Measurements from ENCODE around the gene ST6GAL2. TPM values are rescaled to one million over a fixed set of nuclear protein-coding genes. Genes with fewer than 3 reads are reported as not detected.

ST6GAL2 gene
- polyA plus RNA-seq, 1 of the 3 experiments (the other 2 are of a cell fraction), result 0.77 TPM

DNA sequence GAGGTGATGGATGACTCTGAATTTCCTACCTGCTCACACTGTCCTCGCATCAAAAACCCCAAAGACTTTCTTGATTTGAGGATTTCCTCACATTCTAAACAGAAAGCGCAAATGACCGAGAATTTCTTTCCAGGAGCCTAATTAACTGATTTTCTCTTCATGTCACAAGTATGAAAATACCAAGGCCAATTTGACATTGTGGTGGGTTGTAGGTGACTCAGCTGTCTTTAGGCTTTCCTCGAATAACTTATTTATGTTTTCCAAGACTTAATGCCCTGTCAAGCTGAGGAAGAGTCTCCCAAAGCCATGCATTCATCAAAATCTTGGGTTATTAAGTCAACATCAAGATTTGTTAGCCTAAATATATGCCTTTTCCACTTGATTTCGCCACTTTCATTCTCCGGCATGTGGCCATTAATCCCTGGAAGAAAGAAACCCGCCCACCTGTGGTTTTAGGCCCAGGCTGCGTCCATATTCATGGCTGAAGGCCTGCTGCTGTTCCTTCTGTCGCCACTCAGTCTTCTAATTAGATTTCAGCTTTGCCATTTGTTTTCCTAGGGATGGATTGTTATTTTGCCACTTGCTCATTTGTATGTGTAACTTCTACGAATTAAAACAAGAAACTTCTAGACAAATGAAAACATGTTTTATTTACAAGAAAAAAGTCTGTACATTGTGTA is 84.9 kb downstream of the ST6GAL2 start:
- Histone ChIP-seq H3K36me3 (replicated peaks in 1 of 2; ENCODE audit: control insufficient read depth in 1 of 2, insufficient read depth in 2 of 2, low read length in 1 of 2) (peaks cover 0 to 3% of the 10 kb centered on the region in 2 experiments), H2AFZ (ENCODE audit: low read depth) (no peak overlapping the region), H3K9ac (no peak overlapping the region), H4K20me1 (ENCODE audit: insufficient read depth) (no peaks in the 10 kb centered on the region), H3K4me3 (ENCODE audit: low read depth in 2 of 2, low read length in 1 of 2) (no peak overlapping the region), H3K27ac (ENCODE audit: low read depth in 2 of 2, low read length in 1 of 2) (no peak overlapping the region), H3K9me3 (no peaks in the 10 kb centered on the region), H3F3A (replicated peaks; ENCODE audit: insufficient read depth) (no peaks in the 10 kb centered on the region), H3K4me1 (ENCODE audit: control insufficient read depth in 1 of 2, insufficient read depth in 2 of 2, low read depth in 1 of 2, low read length in 1 of 2) (peaks cover 0 to 3% of the 10 kb centered on the region in 2 experiments; a peak in 1 of 4 replicates), H3K79me2 (ENCODE audit: insufficient read depth) (no peaks in the 10 kb centered on the region), H3K4me2 (no peak overlapping the region), H3K9me2 (no peaks in the 10 kb centered on the region), H3K27me3 (ENCODE audit: insufficient read depth) (no peaks in the 10 kb centered on the region)
- POLR2A ChIA-PET, result no interaction called here
- 62% methylated on average over 10 of the region's 10 CpGs for WGBS (ENCODE audit: low lambda C conversion rate)
- CTCF ChIA-PET, result interaction anchor here (1.3 kb wide), 1 partner anchor 41 kb away, joined by 3 read pairs; no protein-coding TSS in a partner anchor
- no peak for DNase-seq
- TF ChIP-seq NFIC (IDR thresholded peaks at IDR 0.05; ENCODE audit: borderline replicate concordance), result no peak
- no peak for TF ChIP-seq MEF2A (IDR thresholded peaks at IDR 0.05; ENCODE audit: borderline replicate concordance, low read depth)
- no peak for TF ChIP-seq RAD21 (IDR thresholded peaks at IDR 0.05; ENCODE audit: low read length)
- TF ChIP-seq TCF12 (IDR thresholded peaks at IDR 0.05), result no peak
- TF ChIP-seq, protein P1, sequence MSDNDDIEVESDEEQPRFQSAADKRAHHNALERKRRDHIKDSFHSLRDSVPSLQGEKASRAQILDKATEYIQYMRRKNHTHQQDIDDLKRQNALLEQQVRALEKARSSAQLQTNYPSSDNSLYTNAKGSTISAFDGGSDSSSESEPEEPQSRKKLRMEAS (IDR thresholded peaks at IDR 0.05; ENCODE audit: low read depth), result no peak

DNA sequence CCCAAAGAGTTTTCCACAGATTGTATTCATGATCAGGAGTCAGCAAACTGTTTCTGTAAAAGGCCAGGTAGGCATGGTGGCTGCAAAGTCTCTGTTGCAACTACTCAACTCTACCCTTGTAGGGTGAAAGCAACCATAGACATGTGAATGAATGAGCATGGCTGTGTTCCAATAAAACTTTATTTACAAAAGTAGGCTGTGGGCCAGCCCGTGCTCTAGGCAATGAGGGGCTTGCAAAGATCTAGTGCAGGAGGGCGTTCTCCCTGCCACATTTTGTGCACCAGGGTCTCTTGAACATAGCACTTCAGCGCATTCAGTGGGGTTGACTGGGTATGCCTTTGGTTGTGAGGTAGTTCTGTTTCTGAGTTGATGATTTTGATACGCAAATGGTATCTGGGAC is 85.8 kb downstream of the ST6GAL2 start:
- Histone ChIP-seq H3K27me3 (ENCODE audit: insufficient read depth) (no peaks in the 10 kb centered on the region), H3K9ac (no peak overlapping the region), H2AFZ (ENCODE audit: low read depth) (no peak overlapping the region), H3K9me3 (no peaks in the 10 kb centered on the region), H3K79me2 (ENCODE audit: insufficient read depth) (no peaks in the 10 kb centered on the region), H3F3A (replicated peaks; ENCODE audit: insufficient read depth) (no peaks in the 10 kb centered on the region), H3K4me1 (ENCODE audit: control insufficient read depth in 1 of 2, insufficient read depth in 2 of 2, low read depth in 1 of 2, low read length in 1 of 2) (no peaks in the 10 kb centered on the region), H3K4me2 (no peak overlapping the region), H3K27ac (ENCODE audit: low read depth in 2 of 2, low read length in 1 of 2) (no peak overlapping the region), H3K9me2 (no peaks in the 10 kb centered on the region), H3K4me3 (ENCODE audit: low read depth in 2 of 2, low read length in 1 of 2) (no peak overlapping the region), H4K20me1 (ENCODE audit: insufficient read depth) (no peaks in the 10 kb centered on the region), H3K36me3 (replicated peaks in 1 of 2; ENCODE audit: control insufficient read depth in 1 of 2, insufficient read depth in 2 of 2, low read length in 1 of 2) (peaks cover 0 to 1% of the 10 kb centered on the region in 2 experiments)
- 59% methylated on average over 4 of the region's 4 CpGs for WGBS (ENCODE audit: low lambda C conversion rate)
- ChIA-PET POLR2A (no interaction called here), CTCF (no interaction called here)
- no peak for TF ChIP-seq EZH2phosphoT487 (IDR thresholded peaks at IDR 0.05; ENCODE audit: borderline replicate concordance, low read depth)
- no peak for TF ChIP-seq MEF2A (IDR thresholded peaks at IDR 0.05; ENCODE audit: borderline replicate concordance, low read depth)
- no peak for TF ChIP-seq TCF12 (IDR thresholded peaks at IDR 0.05)
- no peak for TF ChIP-seq CHD2 (IDR thresholded peaks at IDR 0.05; ENCODE audit: low read length, partially characterized antibody)
- TF ChIP-seq NFIC (IDR thresholded peaks at IDR 0.05; ENCODE audit: borderline replicate concordance), result no peak
- TF ChIP-seq GATA2 (CRISPR knock-in tag; IDR thresholded peaks at IDR 0.05), result no peak
- TF ChIP-seq SMC3 (IDR thresholded peaks at IDR 0.05; ENCODE audit: low read depth, low read length), result no peak
- no peak for TF ChIP-seq JUND (IDR thresholded peaks at IDR 0.05)
- TF ChIP-seq EP300 (IDR thresholded peaks at IDR 0.05; ENCODE audit: borderline replicate concordance in 1 of 2, low read depth in 1 of 2, low read length in 1 of 2), result no peak
- TF ChIP-seq, protein P1 (IDR thresholded peaks at IDR 0.05; ENCODE audit: low read depth), result no peak
- no peak for TF ChIP-seq RXRA (IDR thresholded peaks at IDR 0.05; ENCODE audit: borderline replicate concordance, low read depth)
- TF ChIP-seq, protein P2, sequence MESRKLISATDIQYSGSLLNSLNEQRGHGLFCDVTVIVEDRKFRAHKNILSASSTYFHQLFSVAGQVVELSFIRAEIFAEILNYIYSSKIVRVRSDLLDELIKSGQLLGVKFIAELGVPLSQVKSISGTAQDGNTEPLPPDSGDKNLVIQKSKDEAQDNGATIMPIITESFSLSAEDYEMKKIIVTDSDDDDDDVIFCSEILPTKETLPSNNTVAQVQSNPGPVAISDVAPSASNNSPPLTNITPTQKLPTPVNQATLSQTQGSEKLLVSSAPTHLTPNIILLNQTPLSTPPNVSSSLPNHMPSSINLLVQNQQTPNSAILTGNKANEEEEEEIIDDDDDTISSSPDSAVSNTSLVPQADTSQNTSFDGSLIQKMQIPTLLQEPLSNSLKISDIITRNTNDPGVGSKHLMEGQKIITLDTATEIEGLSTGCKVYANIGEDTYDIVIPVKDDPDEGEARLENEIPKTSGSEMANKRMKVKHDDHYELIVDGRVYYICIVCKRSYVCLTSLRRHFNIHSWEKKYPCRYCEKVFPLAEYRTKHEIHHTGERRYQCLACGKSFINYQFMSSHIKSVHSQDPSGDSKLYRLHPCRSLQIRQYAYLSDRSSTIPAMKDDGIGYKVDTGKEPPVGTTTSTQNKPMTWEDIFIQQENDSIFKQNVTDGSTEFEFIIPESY (IDR thresholded peaks at IDR 0.05; ENCODE audit: borderline replicate concordance, low read depth), result no peak
- TF ChIP-seq MXI1 (IDR thresholded peaks at IDR 0.05; ENCODE audit: low read depth, low read length), result no peak
- no peak for TF ChIP-seq RFX5 (IDR thresholded peaks at IDR 0.05; ENCODE audit: low read length)
- TF ChIP-seq, protein P3, sequence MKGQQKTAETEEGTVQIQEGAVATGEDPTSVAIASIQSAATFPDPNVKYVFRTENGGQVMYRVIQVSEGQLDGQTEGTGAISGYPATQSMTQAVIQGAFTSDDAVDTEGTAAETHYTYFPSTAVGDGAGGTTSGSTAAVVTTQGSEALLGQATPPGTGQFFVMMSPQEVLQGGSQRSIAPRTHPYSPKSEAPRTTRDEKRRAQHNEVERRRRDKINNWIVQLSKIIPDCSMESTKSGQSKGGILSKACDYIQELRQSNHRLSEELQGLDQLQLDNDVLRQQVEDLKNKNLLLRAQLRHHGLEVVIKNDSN (IDR thresholded peaks at IDR 0.05; ENCODE audit: borderline replicate concordance, low read depth), result no peak
- TF ChIP-seq ELF1 (IDR thresholded peaks at IDR 0.05), result no peak
- no peak for DNase-seq
